Measurements from ENCODE around the gene FAM168A. TPM values are rescaled to one million over a fixed set of nuclear protein-coding genes. Genes with fewer than 3 reads are reported as not detected.

Gene FAM168A
- total RNA-seq, 2 donors from 2014 or later: 8.9 to 14.0 TPM

DNA sequence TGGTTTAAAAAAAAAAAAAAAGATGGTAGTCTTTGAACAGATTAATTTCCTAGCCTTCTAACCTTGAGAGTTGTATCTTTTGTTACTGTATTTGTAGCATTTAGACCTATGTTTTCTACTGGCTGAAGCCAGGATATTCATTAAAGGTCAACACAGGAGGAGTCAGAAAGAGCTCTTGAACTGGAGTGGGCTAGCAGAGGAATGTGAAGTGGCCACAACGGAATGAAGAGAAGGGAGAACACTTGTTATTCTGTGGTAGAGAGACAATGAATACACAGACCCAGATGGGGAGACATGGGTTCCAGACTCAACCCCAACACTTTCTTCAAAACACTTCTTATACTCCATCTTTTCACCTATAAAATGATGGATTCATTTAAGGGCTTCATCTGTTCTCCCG is 133.6 kb downstream of the FAM168A start:
- Histone ChIP-seq H3K4me3 (no peak overlapping the region), H3K27ac (no peak overlapping the region), H3K4me1 (no peaks in the 10 kb centered on the region), H3K36me3 (replicated peaks in 1 of 2; ENCODE audit: insufficient read depth in 1 of 2, low read depth in 2 of 2) (no peaks in the 10 kb centered on the region), H3K9me3 (no peaks in the 10 kb centered on the region), H3K27me3 (no peaks in the 10 kb centered on the region)
- ATAC-seq (no peak), DNase-seq (no peak)
- TF ChIP-seq POLR2A (IDR thresholded peaks at IDR 0.05): no peak
- TF ChIP-seq, protein P1, sequence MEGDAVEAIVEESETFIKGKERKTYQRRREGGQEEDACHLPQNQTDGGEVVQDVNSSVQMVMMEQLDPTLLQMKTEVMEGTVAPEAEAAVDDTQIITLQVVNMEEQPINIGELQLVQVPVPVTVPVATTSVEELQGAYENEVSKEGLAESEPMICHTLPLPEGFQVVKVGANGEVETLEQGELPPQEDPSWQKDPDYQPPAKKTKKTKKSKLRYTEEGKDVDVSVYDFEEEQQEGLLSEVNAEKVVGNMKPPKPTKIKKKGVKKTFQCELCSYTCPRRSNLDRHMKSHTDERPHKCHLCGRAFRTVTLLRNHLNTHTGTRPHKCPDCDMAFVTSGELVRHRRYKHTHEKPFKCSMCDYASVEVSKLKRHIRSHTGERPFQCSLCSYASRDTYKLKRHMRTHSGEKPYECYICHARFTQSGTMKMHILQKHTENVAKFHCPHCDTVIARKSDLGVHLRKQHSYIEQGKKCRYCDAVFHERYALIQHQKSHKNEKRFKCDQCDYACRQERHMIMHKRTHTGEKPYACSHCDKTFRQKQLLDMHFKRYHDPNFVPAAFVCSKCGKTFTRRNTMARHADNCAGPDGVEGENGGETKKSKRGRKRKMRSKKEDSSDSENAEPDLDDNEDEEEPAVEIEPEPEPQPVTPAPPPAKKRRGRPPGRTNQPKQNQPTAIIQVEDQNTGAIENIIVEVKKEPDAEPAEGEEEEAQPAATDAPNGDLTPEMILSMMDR (IDR thresholded peaks at IDR 0.05): no peak
- WGBS, 2 donors: 76 to 82% methylated on average over 2 of the region's 2 CpGs
- intact Hi-C loops (cut with DNase I): no loop called here

DNA sequence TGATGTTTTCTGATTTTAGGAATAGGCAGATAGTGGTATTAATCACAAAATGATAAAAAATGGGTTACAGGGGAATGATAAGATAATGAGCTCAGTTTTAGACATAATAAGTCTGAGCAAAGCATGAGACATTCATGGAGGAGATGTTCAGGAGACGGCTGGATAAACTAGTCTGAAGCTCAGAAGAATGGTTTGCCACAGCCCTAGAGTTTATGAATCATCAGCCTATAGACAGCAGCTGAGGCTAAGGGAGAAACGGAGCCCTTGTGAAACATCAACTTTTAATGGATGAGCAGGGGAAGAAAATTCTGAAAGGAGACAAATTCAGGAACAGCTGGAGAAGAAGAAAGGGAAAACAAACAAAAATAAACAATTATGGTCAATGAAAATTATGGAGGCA is 134.6 kb downstream of the FAM168A start:
- intact Hi-C loops (cut with DNase I): no loop called here
- ATAC-seq (no peak), DNase-seq (no peak)
- Histone ChIP-seq H3K9me3 (no peaks in the 10 kb centered on the region), H3K27ac (no peak overlapping the region), H3K4me1 (no peaks in the 10 kb centered on the region), H3K36me3 (replicated peaks in 1 of 2; ENCODE audit: insufficient read depth in 1 of 2, low read depth in 2 of 2) (no peaks in the 10 kb centered on the region), H3K4me3 (no peak overlapping the region), H3K27me3 (no peaks in the 10 kb centered on the region)
- TF ChIP-seq POLR2A (IDR thresholded peaks at IDR 0.05): no peak
- TF ChIP-seq, protein P1 (IDR thresholded peaks at IDR 0.05): no peak
- WGBS, 2 donors: 78 to 86% methylated on average over 2 of the region's 2 CpGs

DNA sequence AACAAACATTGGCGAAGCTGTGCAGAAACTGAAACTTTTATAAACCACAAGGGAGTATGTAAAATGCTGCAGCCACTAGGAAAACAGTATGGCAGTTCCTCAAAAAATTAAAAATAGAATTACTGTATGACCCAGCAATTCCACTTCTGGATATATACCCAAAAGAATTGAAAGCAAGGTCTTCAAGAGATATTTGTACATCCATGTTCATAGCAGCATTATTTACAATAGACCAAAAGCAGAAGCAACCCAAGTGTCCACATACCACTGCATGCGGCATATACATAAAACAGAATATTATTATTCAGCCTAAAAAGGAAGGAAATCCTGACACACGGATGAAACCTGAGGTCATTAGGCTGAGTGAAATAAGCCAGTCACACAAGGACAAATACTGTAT is 135.9 kb downstream of the FAM168A start:
- no peaks in the 10 kb centered on the region for H3K27me3 ChIP-seq

DNA sequence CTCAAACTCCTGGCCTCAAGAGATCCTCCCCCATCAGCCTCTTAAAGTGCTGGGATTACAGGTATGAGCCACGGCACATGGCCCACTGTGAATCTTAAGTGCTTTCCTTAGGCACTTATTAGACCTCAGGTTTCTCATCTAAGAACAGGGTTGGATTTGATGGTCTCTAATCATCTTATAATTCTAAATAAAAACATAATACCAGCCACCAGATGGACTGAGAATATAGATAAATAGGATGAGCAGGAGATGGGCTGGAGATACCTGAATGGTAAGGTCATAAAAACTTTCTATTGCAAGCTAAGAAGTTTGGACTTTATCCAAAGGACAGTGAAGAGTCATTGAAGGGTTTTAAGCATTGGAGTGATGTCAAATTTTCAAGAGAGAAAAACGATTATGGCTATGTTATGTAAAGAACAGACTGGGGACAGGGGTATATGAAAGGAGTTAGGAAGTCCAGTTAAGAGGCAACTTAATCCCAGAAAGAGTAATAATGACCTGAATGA is 136.5 kb downstream of the FAM168A start:
- Histone ChIP-seq H3K9me3 (no peaks in the 10 kb centered on the region), H3K27ac (no peak overlapping the region), H3K4me3 (no peak overlapping the region), H3K27me3 (no peaks in the 10 kb centered on the region), H3K36me3 (replicated peaks in 1 of 2; ENCODE audit: insufficient read depth in 1 of 2, low read depth in 2 of 2) (no peaks in the 10 kb centered on the region), H3K4me1 (no peaks in the 10 kb centered on the region)
- no peak for DNase-seq
- TF ChIP-seq, protein P1 (IDR thresholded peaks at IDR 0.05): no peak
- TF ChIP-seq POLR2A (IDR thresholded peaks at IDR 0.05): no peak
- WGBS, 2 donors: 49 to 62% methylated on average over 2 of the region's 2 CpGs
- intact Hi-C loops (cut with DNase I): no loop called here
- no peak for ATAC-seq

More for the DNA sequence above, 135.9 kb downstream of the FAM168A start:
- H3K4me3 ChIP-seq: no peak overlapping the region
- ATAC-seq: no peak
- WGBS, 2 donors: 69 to 82% methylated on average over 3 of the region's 3 CpGs
- H3K36me3 ChIP-seq (replicated peaks in 1 of 2; ENCODE audit: insufficient read depth in 1 of 2, low read depth in 2 of 2): no peaks in the 10 kb centered on the region
- no peaks in the 10 kb centered on the region for H3K4me1 ChIP-seq
- DNase-seq: no peak
- no peaks in the 10 kb centered on the region for H3K9me3 ChIP-seq
- no peak for TF ChIP-seq POLR2A (IDR thresholded peaks at IDR 0.05)
- TF ChIP-seq, protein P1 (IDR thresholded peaks at IDR 0.05): no peak
- H3K27ac ChIP-seq: peak overlapping the region in 1 of 4 donors; percentile 41
- intact Hi-C loops (cut with DNase I): no loop called here

DNA sequence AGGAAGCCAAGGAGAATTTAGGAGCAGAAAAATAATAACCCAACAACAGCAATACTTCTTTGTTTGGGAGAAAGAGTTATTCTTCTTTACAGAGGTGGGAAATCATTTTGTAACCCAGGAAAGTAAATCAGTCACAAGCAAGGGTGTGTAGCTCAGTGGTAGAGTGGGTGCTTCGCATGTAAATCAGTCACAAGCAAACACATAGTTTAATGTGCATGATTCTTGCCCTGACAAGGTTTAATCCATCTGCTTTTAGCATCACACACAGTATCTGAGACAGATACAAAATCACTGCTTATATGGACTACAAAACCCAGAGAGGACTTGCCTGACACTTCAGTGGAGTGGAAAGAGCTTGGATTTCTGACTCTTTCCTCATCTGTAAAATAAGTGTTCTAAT is 139.7 kb downstream of the FAM168A start:
- DNase-seq: no peak
- Histone ChIP-seq H3K4me3 (no peak overlapping the region), H3K27me3 (no peaks in the 10 kb centered on the region), H3K9me3 (no peaks in the 10 kb centered on the region), H3K4me1 (no peaks in the 10 kb centered on the region), H3K36me3 (replicated peaks in 1 of 2; ENCODE audit: insufficient read depth in 1 of 2, low read depth in 2 of 2) (no peaks in the 10 kb centered on the region), H3K27ac (no peak overlapping the region)
- TF ChIP-seq, protein P1 (IDR thresholded peaks at IDR 0.05): no peak
- TF ChIP-seq POLR2A (IDR thresholded peaks at IDR 0.05): no peak
- WGBS, 2 donors: 96 to 100% methylated on average over 1 of the region's 1 CpG
- ATAC-seq: no peak
- intact Hi-C loops (cut with DNase I): no loop called here
